NCI-H2196 (cell line): ENCODE data around the gene TRIM27.
"Not testable (repeated sequence)": the region's sequence is repeated elsewhere in the genome, so short reads cannot be mapped to it uniquely, and the experiment has no call there.

Experiments
- DNase-seq: peaks from one replicate; lab custom pipeline; 2025; ENCODE audit not compliant: unreplicated experiment; lab: John Stamatoyannopoulos, UW

Gene TRIM27

DNA sequence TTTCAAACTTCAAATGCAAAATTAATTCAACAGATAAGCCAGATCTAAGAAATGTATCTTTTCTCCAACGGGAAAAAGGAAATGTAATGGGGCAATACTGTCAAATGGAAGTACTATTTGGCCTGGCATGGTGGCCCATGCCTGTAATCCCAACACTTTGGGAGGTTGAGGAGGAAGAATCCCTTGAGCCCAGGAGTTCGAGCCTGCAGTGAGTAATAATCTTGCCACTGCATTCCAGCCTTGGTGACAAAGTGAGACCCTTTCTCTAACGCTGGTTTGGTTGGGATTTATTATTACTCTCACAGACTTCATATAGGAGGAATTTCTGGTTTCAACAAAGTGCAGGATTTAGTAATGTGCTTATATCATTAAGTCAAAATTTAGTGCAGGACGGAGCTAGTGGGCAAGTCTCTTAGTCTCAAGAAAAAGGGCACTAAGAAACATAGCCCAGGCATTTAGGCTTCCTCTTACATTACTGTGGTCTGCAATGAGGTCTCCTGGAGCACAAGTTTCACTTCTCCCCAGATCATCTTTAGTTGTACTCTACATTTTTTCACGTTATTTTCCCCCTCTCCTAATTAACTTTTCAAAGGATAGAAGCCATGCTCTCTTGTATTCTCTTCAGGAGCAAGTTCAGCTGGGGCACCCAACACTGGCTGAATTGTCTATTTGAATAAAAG, 23.1 kb downstream of the TRIM27 start:
- DNase-seq: no peak

DNA sequence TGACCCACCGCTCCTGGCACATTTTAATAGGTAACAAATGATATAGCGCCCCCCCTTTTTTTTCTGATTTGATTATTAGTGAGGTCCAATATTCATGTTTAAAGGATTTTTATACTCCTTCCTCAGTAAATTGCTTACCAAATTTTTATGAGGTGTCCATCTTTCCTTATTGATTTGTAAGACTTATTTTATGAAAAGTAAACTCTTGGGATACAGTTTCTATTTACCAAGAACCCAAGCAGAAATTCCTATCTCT, 25.1 kb downstream of the TRIM27 start:
- DNase-seq: no peak

DNA sequence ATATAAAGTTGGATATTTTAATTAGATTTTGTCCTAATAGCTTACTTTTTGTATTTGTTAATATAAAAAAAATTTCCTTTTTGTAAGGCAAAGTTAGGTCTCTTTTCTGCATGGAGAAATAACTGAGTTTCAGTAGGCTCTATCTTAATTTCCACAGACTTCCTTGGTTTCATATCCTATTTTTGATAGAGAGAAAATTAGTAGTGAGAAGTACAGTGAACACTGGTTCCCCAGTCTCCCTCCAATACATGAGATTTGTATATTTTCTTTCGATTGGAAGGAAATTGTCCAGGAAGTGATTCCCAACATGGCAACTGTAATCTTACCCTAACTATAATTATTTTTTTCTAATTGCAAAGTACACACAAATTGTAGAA, 26.4 kb downstream of the TRIM27 start:
- no peak for DNase-seq

DNA sequence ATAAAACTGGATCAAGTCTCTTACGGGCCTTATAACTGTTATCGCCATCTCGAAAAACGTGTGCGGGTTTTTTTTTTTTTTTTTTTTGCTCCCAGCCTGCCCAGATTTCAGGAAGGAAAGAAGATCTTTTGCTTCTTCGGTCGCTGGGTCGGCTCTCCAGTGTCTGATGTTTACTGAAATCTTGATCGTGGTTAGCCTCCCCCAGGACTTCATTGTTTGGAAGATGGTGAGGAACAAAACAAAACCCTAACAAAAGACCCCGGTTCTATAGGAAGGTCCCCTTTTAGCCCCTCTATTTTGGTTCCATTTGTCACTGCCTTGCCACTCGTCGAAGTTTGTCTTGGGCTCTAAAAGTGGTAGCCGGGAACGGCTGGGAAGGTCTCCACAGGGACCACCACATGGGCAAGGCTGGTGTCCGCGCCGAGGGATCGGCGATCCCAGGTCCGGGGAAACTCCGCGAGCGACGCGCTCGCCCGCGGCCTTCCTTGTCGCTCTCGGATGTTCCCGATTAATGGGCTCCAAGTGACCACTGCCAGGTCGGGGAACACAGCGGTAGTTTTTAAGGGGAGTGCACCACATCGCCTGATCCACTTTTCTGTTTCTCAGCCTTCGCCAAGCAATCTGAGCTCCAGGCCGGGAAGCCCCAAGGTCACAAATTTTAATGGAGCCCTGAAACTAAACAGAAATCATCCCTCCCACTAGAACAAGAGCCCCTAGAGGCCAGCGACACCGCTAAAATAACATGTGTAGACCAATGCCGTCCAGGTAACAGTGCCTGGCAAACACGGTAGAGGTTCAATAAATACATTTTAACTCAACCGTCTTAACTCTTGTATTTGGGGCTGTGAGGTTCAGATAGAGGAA, 27.0 kb downstream of the TRIM27 start:
- peak; percentile 34 for DNase-seq

DNA sequence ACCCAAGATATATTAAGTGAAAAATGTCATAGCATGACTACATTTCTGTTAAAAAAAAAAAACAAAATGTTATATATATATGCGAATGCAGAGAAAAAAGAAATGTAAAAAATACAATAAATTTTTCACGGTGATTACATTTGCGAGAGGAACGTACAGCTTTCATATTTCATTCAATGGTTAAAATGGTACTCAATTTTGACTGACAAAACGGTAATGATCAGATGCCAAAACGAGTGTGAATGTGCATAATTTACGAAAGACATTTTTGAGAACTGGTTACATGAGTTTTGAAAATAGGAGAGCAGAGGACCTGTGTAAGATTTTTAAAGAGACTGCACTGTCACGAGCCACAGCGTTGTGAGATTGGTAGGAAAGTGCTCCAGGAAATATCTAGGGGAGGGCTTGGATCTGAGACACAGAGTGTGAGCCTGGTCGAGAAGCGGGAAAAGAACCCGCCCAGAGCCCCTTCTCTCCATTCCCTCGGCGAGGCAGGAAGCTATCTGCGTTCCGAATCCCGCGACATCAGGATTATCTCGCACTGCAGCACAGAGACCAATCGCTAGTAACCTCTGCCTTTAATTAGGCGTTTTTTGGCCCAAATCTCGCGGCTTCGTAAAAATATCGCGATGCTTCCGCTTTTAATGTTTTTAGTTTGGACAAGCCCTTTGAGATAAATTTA, 28.5 kb downstream of the TRIM27 start:
- DNase-seq: peak; percentile 95

DNA sequence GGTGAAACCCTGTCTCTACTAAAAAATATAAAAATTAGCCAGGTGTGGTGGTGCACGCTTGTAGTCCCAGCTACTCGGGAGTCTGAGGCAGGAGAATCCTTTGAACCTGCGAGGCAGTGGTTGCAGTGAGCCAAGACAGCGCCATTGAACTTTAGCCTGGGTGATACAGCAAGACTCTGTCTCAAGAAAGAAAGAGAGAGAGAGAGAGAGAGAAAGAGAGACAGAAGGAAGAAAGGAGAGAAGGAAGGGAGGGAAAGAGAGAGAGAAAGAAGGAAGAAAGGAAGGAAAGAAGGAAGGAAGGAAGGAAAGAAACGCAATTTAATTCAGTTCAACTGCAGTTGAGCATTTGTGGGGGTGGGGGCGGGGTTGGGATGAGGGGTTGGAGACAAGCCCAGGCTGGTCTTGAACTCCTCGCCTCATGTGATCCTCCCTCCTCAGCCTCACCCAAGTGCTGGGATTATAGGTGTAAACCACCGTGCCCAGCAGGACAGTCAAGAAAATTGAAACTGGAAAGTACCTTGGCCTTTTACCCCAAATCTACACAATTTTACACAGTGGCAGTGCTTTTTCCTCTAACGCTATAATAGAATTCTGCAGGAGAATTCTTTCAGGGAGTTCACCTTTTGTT, 30.5 kb downstream of the TRIM27 start:
- no peak for DNase-seq

DNA sequence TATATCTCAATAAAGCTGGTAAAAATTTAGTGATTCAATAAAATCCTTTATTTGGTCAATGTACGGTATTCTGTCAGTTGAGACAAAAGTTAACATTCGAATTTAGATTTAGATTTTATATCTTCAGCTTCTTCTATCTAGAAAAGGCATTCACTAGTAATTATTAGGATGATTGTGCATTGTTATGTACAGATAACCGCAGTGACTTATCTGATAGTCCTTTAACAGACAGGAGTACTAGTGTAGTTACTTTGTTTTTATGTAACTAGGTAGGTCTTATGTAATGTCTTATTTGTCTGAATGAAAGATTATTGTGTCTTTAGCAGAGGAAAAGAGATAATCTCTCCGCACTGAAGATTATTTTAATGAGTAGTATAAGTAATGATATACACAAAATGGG, 31.3 kb downstream of the TRIM27 start:
- DNase-seq: no peak

DNA sequence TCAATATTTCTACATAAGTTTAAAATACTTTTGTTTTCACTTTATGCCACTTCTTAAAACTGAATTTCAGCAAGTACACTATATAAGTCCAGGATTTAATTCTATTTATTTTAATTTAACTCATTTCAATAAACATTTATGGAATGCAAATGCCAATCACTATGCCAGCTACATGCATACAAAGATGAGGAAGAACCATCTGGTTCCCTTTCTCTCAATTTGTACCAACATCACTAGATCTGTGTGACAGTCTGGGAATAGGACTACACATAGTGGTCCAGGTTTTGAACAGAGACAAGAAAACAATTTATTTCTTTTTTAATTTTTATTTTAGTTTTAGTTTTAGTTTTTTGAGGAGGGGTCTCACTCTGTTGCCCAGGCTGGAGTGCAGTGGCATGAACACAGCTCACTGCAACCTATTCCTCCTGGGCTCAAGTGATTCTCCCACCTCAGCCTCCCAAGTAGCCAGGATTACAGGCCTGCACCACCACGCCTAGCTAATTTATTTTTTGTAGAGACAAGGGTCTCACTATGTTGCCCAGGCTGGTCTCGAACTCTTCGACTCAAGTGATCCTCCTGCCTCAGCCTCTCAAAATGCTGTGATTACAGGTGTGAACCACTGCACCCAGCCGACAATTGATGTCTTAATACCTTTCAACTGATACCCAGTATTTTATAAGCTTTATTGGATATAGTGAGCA, 35.8 kb downstream of the TRIM27 start:
- no peak for DNase-seq

DNA sequence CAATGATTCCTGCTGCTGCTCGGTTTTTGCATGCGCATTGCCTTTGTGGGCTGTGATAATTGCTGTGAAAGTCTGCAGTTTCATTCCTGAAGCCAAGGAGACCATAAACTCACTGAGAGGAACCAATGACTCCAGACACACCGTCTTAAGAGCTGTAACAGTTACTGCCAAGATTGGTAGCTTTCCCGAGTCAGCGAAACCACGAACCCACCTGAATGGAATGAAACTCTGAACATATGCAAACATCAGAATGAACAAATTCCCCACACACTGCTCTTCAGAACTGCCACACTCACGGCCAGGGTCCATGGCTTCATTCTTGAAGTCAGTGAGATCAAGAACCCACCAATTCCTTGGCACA, 37.7 kb downstream of the TRIM27 start:
- DNase-seq: no peak

DNA sequence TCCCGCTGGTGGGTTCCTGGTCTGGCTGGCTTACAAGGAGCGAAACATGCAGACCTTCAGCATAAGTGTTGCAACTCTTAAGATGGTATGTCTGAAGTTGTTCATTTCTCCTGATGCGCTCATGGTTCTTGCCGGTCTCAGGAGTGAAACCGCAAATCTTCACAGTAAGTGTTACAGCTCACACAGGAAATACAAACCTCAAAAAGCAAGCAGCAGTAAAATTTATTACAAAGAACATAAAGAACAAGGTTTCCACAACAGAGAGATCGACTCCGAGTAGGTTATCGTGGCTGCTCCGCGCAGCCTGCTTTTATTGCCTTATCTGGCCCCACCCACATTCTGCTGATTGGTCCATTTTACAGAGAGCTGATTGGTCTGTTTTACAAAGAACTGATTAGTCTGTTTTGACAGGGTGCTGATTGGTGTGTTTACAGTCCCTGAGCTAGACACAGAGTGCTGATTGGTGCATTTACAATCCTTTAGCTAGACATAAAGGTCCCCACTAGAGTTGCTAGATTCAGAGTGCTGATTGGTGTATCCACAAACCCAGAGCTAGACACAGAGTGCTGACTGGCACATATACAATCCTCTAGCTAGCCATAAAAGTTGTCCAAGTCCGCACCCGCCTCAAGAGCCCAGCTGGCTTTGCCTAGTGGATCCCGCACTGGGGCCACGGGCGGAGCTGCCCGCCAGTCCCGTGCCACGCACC, 39.2 kb downstream of the TRIM27 start:
- DNase-seq: no peak

DNA sequence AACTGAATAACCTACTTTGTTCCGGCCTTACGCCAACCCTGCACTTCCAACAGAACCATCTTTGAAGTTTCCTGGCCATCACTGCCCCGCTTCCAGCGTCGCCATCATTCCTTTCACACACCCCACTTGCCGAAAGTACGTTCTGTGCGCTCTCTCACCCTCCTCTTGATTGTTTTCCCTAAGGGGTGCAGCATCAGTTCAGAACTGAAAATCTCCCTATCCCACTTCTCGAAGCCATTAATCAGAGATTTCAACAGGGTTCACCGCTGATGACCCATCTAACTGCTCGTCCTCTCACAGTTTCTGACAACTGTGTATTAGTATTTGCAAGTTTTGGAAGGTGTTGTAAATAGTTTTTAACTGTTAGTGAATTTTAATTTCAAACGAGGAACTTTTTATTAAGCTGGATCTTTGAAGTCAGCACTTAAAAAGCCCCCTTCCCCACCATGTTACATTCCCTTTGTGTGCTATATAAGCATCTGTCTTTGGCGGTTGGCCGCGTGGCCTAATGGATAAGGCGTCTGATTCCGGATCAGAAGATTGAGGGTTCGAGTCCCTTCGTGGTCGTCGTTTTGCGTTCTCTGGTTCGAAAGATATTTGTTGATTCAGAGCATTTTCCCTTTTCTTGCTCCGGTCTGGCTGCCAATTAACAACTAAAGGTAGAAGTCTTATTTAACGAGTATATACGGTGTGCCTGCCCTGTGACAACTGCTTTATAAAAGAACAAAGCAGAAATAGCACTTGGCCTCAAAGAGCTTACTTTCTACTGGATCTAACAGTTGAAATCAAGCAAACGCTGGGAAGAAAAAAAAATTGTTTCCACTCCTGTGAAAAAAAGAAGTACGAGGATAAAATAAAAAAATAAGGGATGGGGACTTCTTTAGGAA, 42.6 kb downstream of the TRIM27 start:
- peak; percentile 50 for DNase-seq

DNA sequence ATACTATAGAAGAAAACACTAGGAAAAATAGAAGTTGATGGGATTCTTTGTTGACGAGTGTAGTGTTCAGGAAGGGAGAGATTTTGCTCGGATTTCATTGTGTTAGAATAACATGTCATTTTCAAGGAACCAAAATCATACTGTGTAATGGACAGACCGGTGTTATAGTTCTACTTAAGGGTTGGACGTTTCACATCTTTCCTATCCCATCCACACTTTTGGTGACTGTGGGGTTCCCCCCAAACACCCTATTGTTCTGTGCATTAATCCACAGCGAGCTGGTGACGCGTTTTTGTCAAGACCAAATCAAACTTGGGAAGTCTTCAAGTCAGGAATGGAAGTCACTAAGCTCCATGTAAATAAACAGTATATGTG, 43.3 kb downstream of the TRIM27 start:
- DNase-seq: no peak

DNA sequence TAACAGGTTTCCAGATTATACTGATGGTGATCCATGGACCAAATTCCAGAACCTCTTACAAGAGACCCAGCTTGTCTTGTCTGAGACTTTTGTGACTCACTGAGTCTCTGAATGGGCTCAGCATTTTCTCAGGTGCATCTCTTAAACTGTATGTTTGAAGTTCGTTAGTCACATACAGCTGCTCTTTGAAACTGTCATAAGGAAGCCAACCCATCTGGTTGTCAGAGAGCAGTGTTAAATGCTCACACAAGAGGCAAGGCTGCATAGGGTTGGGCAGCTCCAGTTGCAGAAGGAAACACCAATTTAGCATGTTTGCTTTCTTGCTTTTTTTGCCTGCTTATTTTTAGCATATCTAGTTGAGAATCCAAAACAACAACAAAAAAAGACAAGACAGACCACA, 47.1 kb downstream of the TRIM27 start:
- no peak for DNase-seq

DNA sequence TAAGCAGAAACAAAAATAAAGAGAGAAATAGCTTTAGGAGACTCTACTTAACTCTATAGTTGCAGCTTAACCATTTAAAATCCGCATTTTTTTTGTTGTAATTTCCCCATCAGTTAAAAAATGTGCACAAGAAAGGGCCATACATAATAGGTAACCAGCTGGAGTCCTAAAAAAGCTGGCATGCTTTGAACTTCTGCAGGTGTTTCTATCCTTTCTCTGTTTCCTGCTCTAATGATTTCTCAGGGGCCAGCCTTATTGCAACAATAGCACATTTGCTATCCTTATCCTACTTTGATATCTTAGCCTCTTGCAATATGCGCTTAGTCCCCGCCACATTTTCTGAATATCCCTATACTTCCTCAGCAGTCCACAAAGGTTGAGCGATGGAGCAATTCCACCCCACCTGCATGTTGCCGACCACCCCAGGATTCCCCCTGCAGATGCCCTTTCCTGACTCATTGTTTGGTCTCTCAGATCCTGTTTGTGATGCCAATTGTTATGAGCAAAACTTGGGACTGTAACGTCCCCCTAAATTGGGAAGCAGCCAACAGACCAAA, 48.5 kb downstream of the TRIM27 start:
- no peak for DNase-seq

DNA sequence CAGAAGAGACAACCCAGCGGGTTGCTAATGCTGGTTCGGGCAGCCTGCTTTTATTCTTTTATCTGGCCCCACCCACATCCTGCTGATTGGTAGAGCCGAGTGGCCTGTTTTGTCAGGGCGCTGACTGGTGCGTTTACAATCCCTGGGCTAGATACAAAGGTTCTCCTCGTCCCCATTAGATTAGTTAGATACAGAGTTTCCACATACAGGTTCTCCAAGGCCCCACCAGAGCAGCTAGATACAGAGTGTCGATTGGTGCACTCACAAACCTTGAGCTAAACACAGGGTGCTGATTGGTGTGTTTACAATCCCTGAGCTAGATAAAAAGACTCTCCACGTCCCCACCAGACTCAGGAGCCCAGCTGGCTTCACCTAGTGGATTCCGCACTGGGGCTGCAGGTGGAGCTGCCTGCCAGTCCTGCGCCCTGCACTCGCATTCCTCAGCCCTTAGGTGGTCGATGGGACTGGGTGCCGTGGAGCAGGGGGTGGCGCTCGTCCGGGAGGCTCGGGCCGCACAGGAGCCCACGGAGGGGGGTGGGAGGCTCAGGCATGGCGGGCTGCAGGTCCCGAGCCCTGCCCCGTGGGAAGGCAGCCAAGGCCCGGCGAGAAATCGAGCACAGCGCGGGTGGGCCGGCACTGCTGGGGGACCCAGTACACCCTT, 51.5 kb downstream of the TRIM27 start:
- DNase-seq: not testable (repeated sequence)

DNA sequence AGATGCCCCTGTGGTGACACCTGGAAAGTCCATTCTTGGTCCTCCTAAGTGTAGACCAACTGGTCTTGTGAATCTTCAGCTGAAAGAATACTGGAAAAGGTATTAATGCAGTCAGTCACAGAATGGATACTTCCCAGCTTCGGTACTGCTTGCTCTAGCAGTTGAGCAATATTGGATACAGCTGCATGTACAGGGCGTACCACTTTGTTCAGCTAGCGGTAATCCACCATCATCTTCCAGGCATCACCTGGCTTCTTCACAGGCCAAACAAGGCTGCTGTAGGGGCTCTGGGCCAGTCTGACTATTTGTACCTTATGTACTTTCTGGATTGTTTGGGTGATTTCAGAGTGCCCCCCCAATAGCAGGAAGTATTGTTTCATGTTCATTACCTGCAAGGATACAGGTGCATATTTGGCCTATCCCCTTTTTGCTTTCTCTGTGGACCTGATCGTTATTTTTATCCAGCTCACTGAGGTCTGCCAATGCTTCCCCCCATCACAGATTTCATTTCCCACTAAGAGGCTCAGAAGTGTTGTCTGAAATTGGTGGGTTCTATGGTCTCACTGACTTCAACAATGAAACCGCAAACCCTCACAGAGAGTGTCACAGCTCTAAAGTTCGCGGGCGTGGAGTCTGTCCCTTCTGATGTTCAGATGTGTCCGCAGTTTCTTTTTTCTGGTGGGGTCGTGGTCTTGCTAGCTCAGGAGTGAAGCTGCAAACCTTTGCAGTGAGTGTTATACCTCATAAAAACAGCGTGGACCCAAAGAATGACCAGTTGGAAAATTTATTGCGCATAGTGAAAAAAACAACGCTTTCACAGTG, 52.2 kb downstream of the TRIM27 start:
- no peak for DNase-seq

DNA sequence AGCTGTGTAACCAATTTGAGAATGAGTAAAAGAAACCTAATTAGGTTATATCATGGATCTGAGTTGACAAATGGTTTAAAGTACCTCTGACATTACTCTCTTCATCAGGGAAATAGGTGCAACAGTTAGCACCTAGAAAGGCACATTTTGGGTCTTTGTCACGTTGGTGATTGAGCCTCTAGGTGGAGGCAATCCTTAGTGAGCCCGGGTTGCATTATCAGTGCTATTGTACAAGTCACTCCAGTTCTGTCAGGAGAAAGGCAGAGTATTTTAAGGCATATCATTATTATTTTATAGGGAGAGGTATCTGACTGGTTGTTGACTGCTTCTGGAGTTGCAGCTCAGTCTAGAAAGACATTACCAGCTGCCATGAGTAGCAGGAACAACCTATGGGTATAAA, 54.9 kb downstream of the TRIM27 start:
- DNase-seq: no peak

DNA sequence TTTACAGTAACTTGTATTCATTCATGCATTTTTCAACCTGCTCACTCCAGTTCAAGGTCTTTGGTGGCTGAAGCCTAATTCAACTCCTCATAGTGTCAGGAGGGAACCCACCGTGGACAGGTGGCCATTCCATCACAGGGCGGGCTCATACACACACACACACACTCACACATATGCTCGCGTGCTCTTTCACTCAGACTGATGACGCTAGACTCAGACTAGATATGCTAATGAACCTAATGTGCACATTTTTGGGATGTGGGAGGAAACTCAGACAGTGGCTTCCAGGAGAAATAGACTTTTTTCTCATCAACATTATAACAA, 56.7 kb downstream of the TRIM27 start:
- DNase-seq: peak; percentile 47
